HG03571 (cell line): ENCODE data around the gene RAPH1.
"Not testable (repeated sequence)": the region's sequence is repeated elsewhere in the genome, so short reads cannot be mapped to it uniquely, and the experiment has no call there.

Experiments
- ATAC-seq: cut with Tn5 transposase; IDR thresholded peaks from one replicate; pipeline ENCODE4 v1.9.1; 2021; ENCODE audit not compliant: unreplicated experiment

RAPH1 gene

GRCh38 chr2:203436496-203436895 is 98.6 kb downstream of the RAPH1 start:
- ATAC-seq = no peak

- ATAC-seq = no peak
Observed at GRCh38 chr2:203432811-203433210, 102.3 kb downstream of the RAPH1 start.

DNA sequence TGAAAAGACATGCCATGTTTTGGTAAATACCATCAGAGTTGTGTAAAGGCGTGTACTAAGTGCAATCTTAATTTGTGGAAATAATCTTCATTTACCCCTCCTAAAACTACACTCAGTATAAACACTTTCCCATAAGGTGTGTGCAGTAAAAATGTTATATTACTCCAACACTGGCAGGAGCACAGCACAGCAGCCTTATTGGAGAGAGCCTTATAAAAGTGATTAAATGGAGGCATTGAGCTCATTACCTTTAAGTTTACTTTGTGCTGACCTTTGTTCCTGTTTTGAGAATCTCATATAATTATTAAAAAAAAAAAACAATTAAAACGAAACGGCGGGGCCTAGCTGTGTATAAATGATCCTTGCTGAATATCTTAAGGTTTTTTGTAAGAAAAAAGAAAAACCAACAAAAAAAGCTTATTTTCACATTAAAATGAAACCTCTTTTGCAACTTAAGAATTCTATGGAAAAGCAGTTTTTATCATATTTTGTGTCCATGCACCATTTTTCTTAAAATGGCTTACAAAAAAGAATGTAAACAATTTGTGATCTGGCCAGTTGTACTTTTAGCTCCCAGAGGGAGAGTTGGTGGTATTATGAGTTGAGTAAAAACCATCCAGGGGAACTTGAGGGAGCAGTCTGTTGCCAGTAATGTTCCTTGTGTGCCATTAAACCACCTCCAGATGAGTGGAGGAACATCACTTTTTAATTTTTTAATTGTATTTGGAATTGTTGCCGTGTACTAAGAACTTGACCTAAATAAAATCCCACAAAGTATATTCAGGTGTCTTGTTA is 103.5 kb downstream of the RAPH1 start:
- ATAC-seq = no peak

GRCh38 chr2:203429643-203430042 is 105.5 kb downstream of the RAPH1 start:
- ATAC-seq = not testable (repeated sequence)

DNA sequence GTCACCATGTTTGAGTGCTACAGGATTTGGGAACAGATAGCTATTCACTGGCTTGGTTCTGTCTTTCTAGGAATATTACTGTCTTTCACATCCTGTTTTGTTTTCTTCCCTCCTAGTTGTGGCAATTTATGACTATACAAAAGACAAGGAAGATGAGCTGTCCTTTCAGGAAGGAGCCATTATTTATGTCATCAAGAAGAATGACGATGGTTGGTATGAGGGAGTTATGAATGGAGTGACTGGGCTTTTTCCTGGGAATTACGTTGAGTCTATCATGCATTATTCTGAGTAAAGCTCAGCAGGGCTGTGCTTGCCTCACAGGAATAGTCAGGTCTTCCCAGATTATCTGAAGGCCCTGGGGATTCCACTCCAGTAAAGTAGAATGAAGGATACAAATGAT is 108.0 kb downstream of the RAPH1 start:
- no peak for ATAC-seq

DNA sequence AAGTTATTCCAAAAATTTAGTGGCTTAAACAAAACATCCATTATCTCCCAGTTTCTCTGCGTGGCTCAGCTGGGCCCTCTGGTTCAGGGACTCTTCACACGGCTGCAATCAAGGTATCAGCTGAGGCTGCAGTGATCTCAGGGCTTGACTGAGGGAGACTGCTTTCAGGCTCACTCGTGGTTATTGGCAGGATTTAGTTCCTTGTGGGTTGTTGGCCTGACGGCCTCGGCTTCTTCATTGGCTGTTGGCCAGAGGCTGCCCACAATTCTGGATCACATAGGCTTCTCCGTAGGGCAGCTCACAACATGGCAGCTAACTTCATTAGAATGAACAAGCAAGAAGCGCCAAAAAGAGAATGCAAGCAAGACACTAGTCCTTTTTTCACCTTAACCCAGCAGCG is 116.8 kb downstream of the RAPH1 start:
- no peak for ATAC-seq

DNA sequence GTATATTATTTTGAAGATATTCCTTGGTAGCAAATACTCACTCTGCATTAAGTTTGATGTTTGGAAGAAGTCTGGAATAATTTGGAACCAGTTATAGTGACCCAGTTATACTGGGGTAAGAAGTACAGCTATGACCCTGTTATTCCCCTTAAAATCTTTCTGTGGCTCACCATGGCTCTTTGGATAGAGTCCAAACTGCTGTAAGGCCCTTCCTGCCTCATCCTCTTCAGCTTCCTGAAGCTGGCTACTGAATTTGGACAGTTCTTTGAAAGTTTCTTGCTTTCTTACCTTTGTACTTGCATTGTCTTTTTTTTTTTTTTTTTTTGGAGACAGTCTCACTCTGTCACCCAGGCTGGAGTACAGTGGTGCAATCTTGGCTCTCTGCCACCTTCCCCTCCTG is 121.3 kb downstream of the RAPH1 start:
- no peak for ATAC-seq

DNA sequence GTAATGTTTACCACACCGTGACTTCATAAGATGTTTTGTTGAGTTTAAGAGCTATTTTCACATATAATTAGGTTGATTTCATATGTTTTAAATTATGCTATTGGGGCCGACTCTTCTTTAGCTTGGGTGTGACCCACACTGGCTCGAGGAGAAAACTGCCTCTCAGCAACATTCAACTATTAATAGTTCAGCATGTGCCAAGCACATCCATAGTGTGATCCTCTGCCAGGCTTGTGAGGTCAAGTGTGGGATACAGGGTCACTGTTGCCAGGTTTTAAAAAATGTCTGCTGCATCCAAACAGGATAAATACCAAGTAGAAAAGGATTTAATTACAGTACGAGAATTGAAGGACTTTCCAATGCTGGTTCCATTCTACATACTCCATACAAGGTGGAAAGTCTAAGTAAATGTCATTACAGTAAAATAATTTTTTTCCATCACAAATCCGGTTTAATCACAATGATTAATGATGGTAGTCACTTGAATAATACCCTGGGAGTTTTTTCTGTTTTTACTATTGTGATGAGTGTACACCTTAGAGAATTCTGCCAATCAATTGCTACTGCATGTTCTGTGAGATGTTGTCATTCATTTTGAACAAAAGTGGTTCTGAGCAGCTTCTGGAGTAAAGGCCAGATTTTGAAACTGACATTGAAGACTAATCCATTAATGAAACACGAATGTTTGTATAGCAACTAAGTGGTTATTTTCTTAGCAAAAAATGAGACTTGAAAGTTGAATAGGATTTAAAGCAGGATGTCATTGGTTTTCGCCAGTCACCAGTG is 122.4 kb downstream of the RAPH1 start:
- ATAC-seq = no peak

DNA sequence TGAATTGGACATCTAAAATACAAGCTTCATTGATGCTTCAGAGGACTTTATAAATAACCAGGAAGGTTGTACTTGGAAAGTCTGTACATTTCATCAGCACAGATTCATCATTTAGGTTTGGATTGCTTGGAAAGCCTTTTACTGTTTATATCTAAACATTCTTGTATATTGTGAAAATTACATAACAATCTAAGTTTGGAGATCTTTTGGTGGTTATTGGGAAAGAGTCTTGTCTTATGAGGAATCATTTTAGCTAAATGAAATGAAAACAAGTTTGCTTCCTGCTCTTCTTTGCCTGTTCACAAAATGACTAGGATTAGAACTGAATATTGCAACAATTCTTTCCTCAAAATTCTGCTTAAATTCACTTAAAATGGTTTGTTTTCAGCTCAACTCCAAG is 127.6 kb downstream of the RAPH1 start:
- ATAC-seq = no peak

GRCh38 chr2:203404996-203405395 is 130.1 kb downstream of the RAPH1 start:
- ATAC-seq = no peak

- no peak for ATAC-seq
Observed at GRCh38 chr2:203400805-203401585, 134.1 kb downstream of the RAPH1 start.

GRCh38 chr2:203399031-203399430 is 136.1 kb downstream of the RAPH1 start:
- no peak for ATAC-seq

DNA sequence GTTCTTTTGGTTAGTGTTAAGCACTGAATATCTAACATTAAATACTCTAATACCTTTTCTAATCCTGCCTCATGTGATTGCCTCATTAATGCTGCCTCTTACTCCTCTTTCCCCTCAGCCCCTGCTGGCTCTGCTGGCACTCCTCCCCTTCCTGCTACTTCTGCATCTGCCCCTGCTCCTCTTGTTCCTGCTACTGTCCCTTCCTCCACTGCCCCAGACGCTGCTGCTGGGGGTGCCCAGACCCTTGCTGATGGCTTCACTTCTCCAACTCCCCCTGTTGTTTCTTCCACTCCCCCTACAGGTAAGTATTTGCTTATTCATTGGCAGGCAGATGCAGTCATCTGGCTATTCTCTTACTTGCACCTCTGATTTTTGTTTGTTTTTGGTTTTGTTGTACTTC is 138.4 kb downstream of the RAPH1 start:
- no peak for ATAC-seq

DNA sequence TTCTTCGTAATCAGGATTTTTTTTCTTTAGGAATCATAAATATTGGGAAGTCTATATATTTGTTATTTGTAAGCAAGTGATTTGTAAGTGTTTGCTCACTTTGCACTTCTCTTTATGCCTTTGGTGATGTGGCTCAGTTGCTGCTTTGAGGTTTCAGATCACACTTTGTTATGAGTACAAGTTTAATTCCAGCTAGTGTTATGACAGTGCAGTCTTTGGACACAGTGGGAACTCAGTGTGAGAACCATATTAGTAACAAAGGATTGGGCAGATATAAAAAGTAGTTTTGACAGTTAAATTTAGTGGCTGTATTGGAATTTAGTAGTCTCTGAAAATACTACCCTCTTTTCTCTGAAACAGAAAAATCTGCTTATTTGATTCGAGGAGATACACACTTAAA is 139.2 kb downstream of the RAPH1 start:
- no peak for ATAC-seq

- ATAC-seq = no peak
Observed at GRCh38 chr2:203394519-203395227, 140.4 kb downstream of the RAPH1 start.

DNA sequence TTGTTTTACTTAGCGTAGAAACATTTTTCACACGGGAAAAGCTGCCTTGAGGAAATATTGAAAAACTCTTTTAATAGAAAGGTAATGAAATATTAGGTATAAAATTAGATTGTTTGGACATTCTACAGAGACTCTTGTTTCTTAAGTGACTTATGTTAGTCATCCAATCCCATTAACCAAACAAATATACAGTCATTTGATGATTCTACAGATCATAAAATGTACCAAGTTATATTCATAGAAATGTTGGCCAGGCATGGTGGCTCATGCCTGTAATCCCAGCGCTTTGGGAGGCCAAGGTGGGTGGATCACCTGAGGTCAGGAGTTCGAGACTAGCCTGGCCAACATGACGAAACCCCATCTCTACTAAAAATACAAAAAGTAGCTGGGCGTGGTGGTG is 146.9 kb downstream of the RAPH1 start:
- ATAC-seq = not testable (repeated sequence)

GRCh38 chr2:203383038-203383437 is 152.1 kb downstream of the RAPH1 start:
- no peak for ATAC-seq

- ATAC-seq = no peak
Observed at GRCh38 chr2:203379156-203379555, 155.9 kb downstream of the RAPH1 start.

- ATAC-seq = no peak
Observed at GRCh38 chr2:203376173-203376572, 158.9 kb downstream of the RAPH1 start.

- ATAC-seq = not testable (repeated sequence)
Observed at GRCh38 chr2:203372706-203373105, 162.4 kb downstream of the RAPH1 start.
